Stimulated activated CD4-positive, alpha-beta T cell treated with anti-CD3 and anti-CD28 coated beads, Interleukin-12 subunit alpha, Interleukin-12 subunit beta, amount 100 ng/mL, for 48 hours (primary cell): Measurements from ENCODE around the gene NKX1-1.
"Not testable (repeated sequence)": the region's sequence is repeated elsewhere in the genome, so short reads cannot be mapped to it uniquely, and the experiment has no call there.

ENCODE experiments used
- DNase-seq, 3 donors: peaks; one replicate each; pipeline ENCODE4 v3.0.0-alpha.2; 2020; ENCODE audit warnings: low read depth in 2 of 3, low spot score in 1 of 3

NKX1-1 gene

GRCh38 chr4:1375051-1375721 is 31.1 kb downstream of the NKX1-1 start:
- no peak for DNase-seq

- DNase-seq: no peak
Measured at GRCh38 chr4:1374706-1375045, 31.6 kb downstream of the NKX1-1 start.

- DNase-seq: no peak
Measured at GRCh38 chr4:1373892-1374705, 32.1 kb downstream of the NKX1-1 start.

- DNase-seq: not testable (repeated sequence)
Measured at GRCh38 chr4:1372576-1372975, 33.7 kb downstream of the NKX1-1 start.

- DNase-seq: no peak
Measured at GRCh38 chr4:1371176-1372165, 34.8 kb downstream of the NKX1-1 start.

GRCh38 chr4:1370321-1371124 is 35.7 kb downstream of the NKX1-1 start:
- no peak for DNase-seq

- no peak for DNase-seq
Measured at GRCh38 chr4:1369479-1370079, 36.7 kb downstream of the NKX1-1 start.

GRCh38 chr4:1369091-1369450 is 37.2 kb downstream of the NKX1-1 start:
- DNase-seq: no peak

GRCh38 chr4:1368421-1369090 is 37.7 kb downstream of the NKX1-1 start:
- DNase-seq: no peak

- no peak for DNase-seq
Measured at GRCh38 chr4:1367936-1368289, 38.3 kb downstream of the NKX1-1 start.

- DNase-seq: no peak
Measured at GRCh38 chr4:1367230-1367935, 38.9 kb downstream of the NKX1-1 start.

GRCh38 chr4:1366371-1367229 is 39.6 kb downstream of the NKX1-1 start:
- no peak for DNase-seq

GRCh38 chr4:1365271-1366178 is 40.7 kb downstream of the NKX1-1 start:
- DNase-seq: no peak

- DNase-seq: no peak
Measured at GRCh38 chr4:1364748-1365147, 41.5 kb downstream of the NKX1-1 start.

- DNase-seq: no peak
Measured at GRCh38 chr4:1364217-1364616, 42.0 kb downstream of the NKX1-1 start.

- DNase-seq: no peak
Measured at GRCh38 chr4:1363513-1363912, 42.7 kb downstream of the NKX1-1 start.

- no peak for DNase-seq
Measured at GRCh38 chr4:1362521-1362920, 43.7 kb downstream of the NKX1-1 start.
